PC-9 (cell line): ENCODE results near the gene CHMP2A. TPM values are rescaled to one million over a fixed set of nuclear protein-coding genes. Genes with fewer than 3 reads are reported as not detected.

Experiments used
- BruUV-seq: library from RNA; stranded (reverse); fragments of 400-500 nt; replicated peaks from 2 replicates; lab custom pipeline; 2021; lab: Mats Ljungman, UMichigan
- CTCF ChIA-PET: fragments of 300-600 bp; sonication (Branson Sonifier 250); formaldehyde crosslinking; loops from one replicate; lab custom pipeline; 2022; ENCODE audit warnings: antibody characterized with exemption; lab: Charles Lee
- POLR2A ChIA-PET: fragments of 300-600 bp; sonication (Branson Sonifier 250); formaldehyde crosslinking; loops from one replicate; lab custom pipeline; 2022; ENCODE audit warnings: antibody characterized with exemption; ENCODE audit not compliant: unreplicated experiment; lab: Charles Lee
- DNase-seq, 2 experiments: peaks; one replicate each; pipeline versions ENCODE4 v3.0.0 to v3.0.0-alpha.2; 2015 to 2022; ENCODE audit warnings: mixed read lengths in 1 of 2
- H2AFZ ChIP-seq: fragments of 200-600 bp; sonication (generic); 2 replicates; pipeline ENCODE4 v1.8.1; 2017; ENCODE audit warnings: antibody characterized with exemption
- H3F3A ChIP-seq: fragments of 200-600 bp; sonication (generic); 2 replicates; pipeline ENCODE4 v1.8.1; 2017; ENCODE audit warnings: antibody characterized with exemption, mild to moderate bottlenecking, low read depth; ENCODE audit not compliant: insufficient read depth
- H3K27ac ChIP-seq: fragments of 200-600 bp; sonication (generic); 2 replicates; pipeline ENCODE4 v1.6.1; 2016; ENCODE audit warnings: mixed run types
- H3K27me3 ChIP-seq: fragments of 200-600 bp; sonication (generic); 2 replicates; pipeline ENCODE4 v1.6.1; 2016; ENCODE audit warnings: low read depth, mixed run types; ENCODE audit not compliant: insufficient read depth
- H3K36me3 ChIP-seq: fragments of 200-600 bp; sonication (generic); 2 replicates; pipeline ENCODE4 v1.6.1; 2016; ENCODE audit warnings: low read depth, mixed run types
- H3K4me1 ChIP-seq: fragments of 200-600 bp; sonication (generic); replicated peaks from 2 replicates; pipeline ENCODE4 v1.6.1; 2016; ENCODE audit warnings: mixed run types; ENCODE audit not compliant: insufficient read depth
- H3K4me2 ChIP-seq: fragments of 200-600 bp; sonication (generic); 2 replicates; pipeline ENCODE4 v1.6.1; 2017; ENCODE audit warnings: mixed run types
- H3K4me3 ChIP-seq: fragments of 200-600 bp; sonication (generic); 2 replicates; pipeline ENCODE4 v1.6.1; 2016; ENCODE audit warnings: mixed run types
- H3K79me2 ChIP-seq: fragments of 200-600 bp; sonication (generic); 2 replicates; pipeline ENCODE4 v1.6.1; 2017; ENCODE audit warnings: low read depth, mixed run types
- H3K9me2 ChIP-seq: fragments of 200-600 bp; sonication (generic); 2 replicates; pipeline ENCODE4 v1.8.1; 2017; ENCODE audit warnings: mild to moderate bottlenecking; ENCODE audit not compliant: insufficient read depth
- H3K9me3 ChIP-seq: fragments of 200-600 bp; sonication (generic); 2 replicates; pipeline ENCODE4 v1.8.1; 2016; ENCODE audit warnings: low read depth; ENCODE audit not compliant: insufficient read depth
- H4K20me1 ChIP-seq: fragments of 200-600 bp; sonication (generic); 2 replicates; pipeline ENCODE4 v1.8.1; 2017; ENCODE audit not compliant: insufficient read depth
- CTCF ChIP-seq: fragments of 200-600 bp; sonication (generic); conservative IDR thresholded peaks from 2 replicates; pipeline ENCODE4 v1.6.1; 2017; ENCODE audit warnings: mixed run types, antibody characterized with exemption, mild to moderate bottlenecking, moderate library complexity
- EZH2 ChIP-seq: fragments of 200-600 bp; sonication (generic); IDR thresholded peaks from 2 replicates; pipeline ENCODE4 v1.8.0; 2017; ENCODE audit warnings: antibody characterized with exemption, low read depth
- intact Hi-C: fragments of 100-400 bp; cut with micrococcal nuclease; formaldehyde crosslinking; loops from one replicate; pipeline ENCODE4 v1.10.0; 2022; ENCODE audit not compliant: unreplicated experiment
- total RNA-seq: library from RNA; stranded (reverse); gene quantifications from 2 replicates; pipeline ENCODE4 v1.2.3, GENCODE V29; 2021

CHMP2A gene
- total RNA-seq, 1 experiment from 2014 or later = 149 TPM

GRCh38 chr19:58555369-58555885, 522 bp upstream of the CHMP2A start:
- H3K9me3 ChIP-seq = no peaks in the 10 kb centered on the region
- peaks cover 16% of the 10 kb centered on the region; the same call in 1 of the 2 replicates for H3F3A ChIP-seq
- no peaks in the 10 kb centered on the region for H3K27me3 ChIP-seq
- no TSS peak for BruUV-seq
- H3K79me2 ChIP-seq = peaks cover 13% of the 10 kb centered on the region
- TF ChIP-seq EZH2 (no peak), CTCF (no peak)
- H3K4me3 ChIP-seq = peak overlapping the region; percentile 73; the same call in 1 of the 2 replicates
- no peaks in the 10 kb centered on the region for H4K20me1 ChIP-seq
- ChIA-PET POLR2A (interaction anchor here (0.6 to 1.0 kb wide), 2 partner anchors 12 to 169 kb away, joined by 3 read pairs; partner anchors contain the start of gene TRIM28), CTCF (no interaction called here)
- H3K4me1 ChIP-seq = peaks cover 7% of the 10 kb centered on the region; the same call in 1 of the 2 replicates
- intact Hi-C loops = no loop called here
- no peak overlapping the region for H2AFZ ChIP-seq
- H3K27ac ChIP-seq = peak overlapping the region; percentile 41; the same call in 1 of the 2 replicates
- H3K9me2 ChIP-seq = no peaks in the 10 kb centered on the region
- peak overlapping the region; percentile 82 for H3K4me2 ChIP-seq
- no peaks in the 10 kb centered on the region for H3K36me3 ChIP-seq
- DNase-seq = no peak

GRCh38 chr19:58553799-58554493, 959 bp downstream of the CHMP2A start:
- intact Hi-C loops = no loop called here
- DNase-seq = no peak
- no peaks in the 10 kb centered on the region for H3K9me3 ChIP-seq
- H3K79me2 ChIP-seq = peaks cover 17% of the 10 kb centered on the region
- peaks cover 7% of the 10 kb centered on the region; the same call in 1 of the 2 replicates for H3K4me1 ChIP-seq
- peak overlapping the region; percentile 82 for H3K4me2 ChIP-seq
- H3K9me2 ChIP-seq = no peaks in the 10 kb centered on the region
- TF ChIP-seq CTCF = no peak
- TF ChIP-seq EZH2 = no peak
- peaks cover 22% of the 10 kb centered on the region; the same call in 1 of the 2 replicates for H3F3A ChIP-seq
- H4K20me1 ChIP-seq = no peaks in the 10 kb centered on the region
- H3K27me3 ChIP-seq = no peaks in the 10 kb centered on the region
- no peak overlapping the region for H2AFZ ChIP-seq
- H3K36me3 ChIP-seq = no peaks in the 10 kb centered on the region
- ChIA-PET CTCF (no interaction called here), POLR2A (no interaction called here)
- H3K4me3 ChIP-seq = peak overlapping the region; percentile 73
- BruUV-seq = no TSS peak
- H3K27ac ChIP-seq = peak overlapping the region; percentile 41; the same call in 1 of the 2 replicates

- Histone ChIP-seq H3K9me3 (no peaks in the 10 kb centered on the region), H3K27ac (no peak overlapping the region), H3K9me2 (no peaks in the 10 kb centered on the region), H3K4me2 (no peak overlapping the region), H3K27me3 (no peaks in the 10 kb centered on the region), H3F3A (peaks cover 22% of the 10 kb centered on the region; the same call in 1 of the 2 replicates), H3K36me3 (0 out of 2 replicates have a peak, but pooled peaks cover under 1% of the 10 kb centered on the region), H2AFZ (no peak overlapping the region), H3K4me3 (no peak overlapping the region), H3K4me1 (peaks cover 7% of the 10 kb centered on the region; the same call in 1 of the 2 replicates), H4K20me1 (peaks cover under 1% of the 10 kb centered on the region; the same call in 1 of the 2 replicates), H3K79me2 (peaks cover 27% of the 10 kb centered on the region)
- intact Hi-C loops = no loop called here
- DNase-seq = no peak
- BruUV-seq = no TSS peak
- POLR2A ChIA-PET = no interaction called here
- TF ChIP-seq EZH2 = no peak
- TF ChIP-seq CTCF = no peak
- CTCF ChIA-PET = no interaction called here
These were observed 2.2 kb downstream of the CHMP2A start for GRCh38 chr19:58552655-58553054.
